H9 (cell line): Measurements from ENCODE around the gene NAA15. TPM values are rescaled to one million over a fixed set of nuclear protein-coding genes. Genes with fewer than 3 reads are reported as not detected.

Experiments used
- DNase-seq: peaks from one replicate; pipeline ENCODE4 v3.0.0-alpha.2; 2017
- H2AFZ ChIP-seq: one replicate; pipeline ENCODE4 v1.6.1; 2013; ENCODE audit warnings: mild to moderate bottlenecking, low read length, control low read depth, moderate library complexity
- H2AK5ac ChIP-seq: 2 replicates; pipeline ENCODE4 v1.6.1; 2013; ENCODE audit warnings: low read length, control low read depth, mixed read lengths; ENCODE audit not compliant: insufficient read length
- H2BK120ac ChIP-seq: one replicate; pipeline ENCODE4 v1.6.1; 2013; ENCODE audit warnings: low read depth, mild to moderate bottlenecking, low read length, control low read depth, inconsistent platforms; ENCODE audit not compliant: poor library complexity, severe bottlenecking
- H2BK12ac ChIP-seq: 2 replicates; pipeline ENCODE4 v1.6.1; 2013; ENCODE audit warnings: low read length, control low read depth, mixed read lengths, low read depth; ENCODE audit not compliant: insufficient read length
- H2BK15ac ChIP-seq: 2 replicates; pipeline ENCODE4 v1.6.1; 2013; ENCODE audit warnings: low read depth, low read length, control low read depth
- H2BK20ac ChIP-seq: one replicate; pipeline ENCODE4 v1.6.1; 2013; ENCODE audit warnings: low read depth, mild to moderate bottlenecking, low read length, control low read depth, inconsistent platforms; ENCODE audit not compliant: poor library complexity, severe bottlenecking
- H2BK5ac ChIP-seq: 2 replicates; pipeline ENCODE4 v1.6.1; 2013; ENCODE audit warnings: low read length, control low read depth, mixed read lengths; ENCODE audit not compliant: insufficient read length
- H3K14ac ChIP-seq: 2 replicates; pipeline ENCODE4 v1.6.1; 2013; ENCODE audit warnings: low read length, control low read depth; ENCODE audit not compliant: insufficient read depth
- H3K18ac ChIP-seq: 2 replicates; pipeline ENCODE4 v1.6.1; 2013; ENCODE audit warnings: low read depth, mild to moderate bottlenecking, mixed read lengths, low read length, control low read depth; ENCODE audit not compliant: insufficient read length
- H3K23ac ChIP-seq: 2 replicates; pipeline ENCODE4 v1.6.1; 2013; ENCODE audit warnings: low read length, control low read depth, mixed read lengths, low read depth; ENCODE audit not compliant: insufficient read length
- H3K23me2 ChIP-seq: 2 replicates; pipeline ENCODE4 v1.6.1; 2013; ENCODE audit warnings: low read depth, mild to moderate bottlenecking, mixed read lengths, low read length, control low read depth; ENCODE audit not compliant: insufficient read length, poor library complexity, severe bottlenecking
- H3K27ac ChIP-seq: 2 replicates; pipeline ENCODE4 v1.5.1; 2013; ENCODE audit warnings: low read length, control low read depth, mixed read lengths, low read depth; ENCODE audit not compliant: insufficient read length
- H3K27me3 ChIP-seq: 2 replicates; pipeline ENCODE4 v1.6.1; 2013; ENCODE audit warnings: low read length, control low read depth, inconsistent platforms; ENCODE audit not compliant: insufficient read depth
- H3K4ac ChIP-seq: 2 replicates; pipeline ENCODE4 v1.6.1; 2013; ENCODE audit warnings: low read depth, mild to moderate bottlenecking, control low read depth, inconsistent platforms, low read length, moderate library complexity
- H3K4me1 ChIP-seq: 2 replicates; pipeline ENCODE4 v1.6.1; 2013; ENCODE audit warnings: low read length, control low read depth, inconsistent platforms; ENCODE audit not compliant: insufficient read depth
- H3K4me2 ChIP-seq: 2 replicates; pipeline ENCODE4 v1.6.1; 2013; ENCODE audit warnings: low read length, control low read depth, mixed read lengths; ENCODE audit not compliant: insufficient read length, insufficient read depth
- H3K56ac ChIP-seq: 2 replicates; pipeline ENCODE4 v1.6.1; 2013; ENCODE audit warnings: low read depth, mild to moderate bottlenecking, mixed read lengths, low read length, control low read depth; ENCODE audit not compliant: insufficient read length
- H3K79me1 ChIP-seq: 2 replicates; pipeline ENCODE4 v1.6.1; 2013; ENCODE audit warnings: low read depth, mild to moderate bottlenecking, moderate library complexity, low read length, control low read depth, inconsistent platforms; ENCODE audit not compliant: insufficient read depth, poor library complexity, severe bottlenecking
- H3K79me2 ChIP-seq: 2 replicates; pipeline ENCODE4 v1.6.1; 2013; ENCODE audit warnings: low read length, control low read depth, inconsistent platforms; ENCODE audit not compliant: insufficient read depth
- H3K9ac ChIP-seq: 2 replicates; pipeline ENCODE4 v1.6.1; 2013; ENCODE audit warnings: low read length, control low read depth, mixed read lengths; ENCODE audit not compliant: insufficient read length; ENCODE audit errors: extremely low read depth
- H3K9me3 ChIP-seq: one replicate; pipeline ENCODE4 v1.6.1; 2013; ENCODE audit warnings: low read depth, low read length, inconsistent platforms; ENCODE audit not compliant: control insufficient read depth
- H3T11ph ChIP-seq: one replicate; pipeline ENCODE4 v1.6.1; 2013; ENCODE audit warnings: mild to moderate bottlenecking, low read length, control low read depth, inconsistent platforms
- H4K20me1 ChIP-seq: one replicate; pipeline ENCODE4 v1.6.1; 2013; ENCODE audit not compliant: control insufficient read depth, insufficient read length, insufficient read depth
- H4K5ac ChIP-seq: 2 replicates; pipeline ENCODE4 v1.6.1; 2013; ENCODE audit warnings: low read depth, mild to moderate bottlenecking, mixed read lengths, low read length, control low read depth; ENCODE audit not compliant: insufficient read length
- H4K8ac ChIP-seq: replicated peaks from 2 replicates; pipeline ENCODE4 v1.6.1; 2013; ENCODE audit warnings: low read length, control low read depth, mixed read lengths, low read depth; ENCODE audit not compliant: insufficient read length
- H4K91ac ChIP-seq: 2 replicates; pipeline ENCODE4 v1.6.1; 2013; ENCODE audit warnings: low read depth, mild to moderate bottlenecking, moderate library complexity, mixed read lengths, low read length, control low read depth; ENCODE audit not compliant: insufficient read length
- H3K27ac Mint-ChIP-seq, 3 experiments: 2 replicates in 2 of 3; 3 replicates in 1 of 3; pipeline ENCODE4 v1.8.0; 2020 to 2021; ENCODE audit warnings: mixed read lengths in 3 of 3, mild to moderate bottlenecking in 1 of 3, moderate library complexity in 1 of 3
- H3K27me3 Mint-ChIP-seq: 2 replicates; pipeline ENCODE4 v1.8.0; 2021; ENCODE audit warnings: low read depth, mild to moderate bottlenecking, moderate library complexity, mixed read lengths
- H3K36me3 Mint-ChIP-seq, 3 experiments: 2 replicates in 2 of 3; 3 replicates in 1 of 3; pipeline ENCODE4 v1.8.0; 2020 to 2021; ENCODE audit warnings: low read depth in 3 of 3, mixed read lengths in 3 of 3; ENCODE audit not compliant: insufficient read depth in 1 of 3
- H3K4me1 Mint-ChIP-seq, 2 experiments: 2 replicates each; pipeline ENCODE4 v1.8.0; 2020; ENCODE audit warnings: mixed read lengths in 2 of 2
- H3K4me3 Mint-ChIP-seq, 2 experiments: 2 replicates in 1 of 2; 3 replicates in 1 of 2; pipeline ENCODE4 v1.8.0; 2020 to 2021; ENCODE audit warnings: mild to moderate bottlenecking in 2 of 2, mixed read lengths in 2 of 2, moderate library complexity in 1 of 2
- H3K9me3 Mint-ChIP-seq, 2 experiments: 2 replicates in 1 of 2; 3 replicates in 1 of 2; pipeline ENCODE4 v1.8.0; 2020; ENCODE audit warnings: mild to moderate bottlenecking in 2 of 2, mixed read lengths in 2 of 2, moderate library complexity in 1 of 2
- CTCF ChIP-seq: fragments of 200-600 bp; sonication (generic); conservative IDR thresholded peaks from 3 replicates; pipeline ENCODE4 v1.8.0; 2021; ENCODE audit warnings: antibody characterized with exemption, mild to moderate bottlenecking
- WGBS: extraction: QIAGEN DNeasy Blood & Tissue Kit; methylation state at CpG from one replicate; pipeline ENCODE4 v1.1.7; 2013; ENCODE audit warnings: missing lambda C conversion rate, low lambda C conversion rate, mixed read lengths; ENCODE audit not compliant: insufficient read length; ENCODE audit errors: extremely low coverage; 5-methylcytosine and 5-hydroxymethylcytosine counted together
- total RNA-seq: library from RNA; stranded (reverse); gene quantifications from 2 replicates; pipeline ENCODE4 v1.2.1, GENCODE V29; 2021

The NAA15 gene
- total RNA-seq, 1 experiment from 2014 or later, result 115 TPM

GRCh38 chr4:139367421-139368090 lies 66.3 kb downstream of the NAA15 start:
- no peak for DNase-seq

More at GRCh38 chr4:139367421-139368090, 66.3 kb downstream of the NAA15 start:
- WGBS, result no CpG with 5 or more reads among the region's 1 CpG
- Histone ChIP-seq H2BK120ac (no peak overlapping the region), H2AK5ac (no peak overlapping the region), H3T11ph (no peak overlapping the region), H3K9ac (no peak overlapping the region), H3K23ac (no peak overlapping the region), H3K18ac (no peak overlapping the region), H3K27ac (no peak overlapping the region), H4K20me1 (no peaks in the 10 kb centered on the region), H4K5ac (no peak overlapping the region), H4K8ac (no peak overlapping the region), H2BK12ac (no peak overlapping the region), H2AFZ (no peak overlapping the region), H3K27me3 (no peaks in the 10 kb centered on the region), H4K91ac (no peak overlapping the region), H3K79me2 (no peaks in the 10 kb centered on the region; the same call in 1 of the 2 replicates), H3K9me3 (no peaks in the 10 kb centered on the region), H3K79me1 (peaks cover 3% of the 10 kb centered on the region), H2BK15ac (no peak overlapping the region), H3K56ac (no peak overlapping the region), H3K14ac (no peak overlapping the region), H2BK5ac (no peak overlapping the region), H3K4me1 (no peaks in the 10 kb centered on the region), H3K4ac (no peak overlapping the region), H2BK20ac (no peak overlapping the region), H3K4me2 (no peak overlapping the region), H3K23me2 (no peaks in the 10 kb centered on the region)
- no peaks in the 10 kb centered on the region for H3K27me3 Mint-ChIP-seq
- H3K36me3 Mint-ChIP-seq, result peaks cover 36 to 89% (median 70%) of the 10 kb centered on the region in 3 experiments; a peak in 6 of 7 replicates
- H3K4me1 Mint-ChIP-seq, result no peaks in the 10 kb centered on the region
- no peak overlapping the region for H3K4me3 Mint-ChIP-seq
- TF ChIP-seq CTCF, result no peak
- no peaks in the 10 kb centered on the region for H3K9me3 Mint-ChIP-seq
- peak overlapping the region in 1 of 3 experiments; percentile 5; a peak in 1 of 7 replicates for H3K27ac Mint-ChIP-seq
